Umbilical cord (tissue), 2 donors: ENCODE data around the gene PBX3. TPM values are rescaled to one million over a fixed set of nuclear protein-coding genes. Genes with fewer than 3 reads are reported as not detected.

Source experiments
- DNase-seq: peaks from one replicate; pipeline ENCODE4 v3.0.0-alpha.2; 2015; ENCODE audit warnings: low spot score
- total RNA-seq: library from RNA; depleted of rRNA; stranded (reverse); fragments of >200 nt; gene quantifications from one replicate; pipeline ENCODE4 v1.2.3, GENCODE V29; 2014; ENCODE audit warnings: low replicate concordance; ENCODE audit not compliant: insufficient read depth

The PBX3 gene
- total RNA-seq, 1 donor from 2014 or later = 64.0 TPM

GRCh38 chr9:125863923-125864322 is 116.8 kb downstream of the PBX3 start:
- no peak for DNase-seq

DNA sequence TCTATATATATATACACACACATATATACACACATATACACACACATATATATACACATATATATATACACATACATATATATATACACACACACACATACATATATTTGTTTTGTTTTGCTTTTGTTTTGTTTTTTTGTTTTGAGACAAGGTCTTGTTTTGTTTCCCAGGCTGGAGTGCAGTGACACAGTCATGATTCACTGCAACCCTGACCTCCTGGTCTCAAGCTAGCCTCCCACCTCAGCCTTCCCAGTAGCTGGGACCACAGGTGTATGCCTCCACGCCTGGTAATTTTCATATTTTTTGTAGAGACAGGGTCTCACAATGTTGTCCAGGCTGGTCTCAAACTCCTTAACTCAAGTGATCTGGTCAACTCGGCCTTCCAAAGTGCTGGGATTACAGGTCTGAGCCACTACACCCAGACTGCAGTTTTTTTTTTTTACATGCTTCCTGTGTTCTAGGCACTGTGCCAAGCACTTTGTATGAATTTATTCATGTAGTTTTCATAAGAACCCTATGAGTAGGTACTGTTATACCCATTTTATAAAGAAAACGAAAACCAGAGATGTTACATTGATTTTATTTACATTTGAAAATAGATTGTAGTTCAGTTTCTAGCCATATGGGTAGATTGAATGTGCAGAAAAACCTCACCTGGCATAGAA is 120.7 kb downstream of the PBX3 start:
- peak; percentile 12 for DNase-seq

DNA sequence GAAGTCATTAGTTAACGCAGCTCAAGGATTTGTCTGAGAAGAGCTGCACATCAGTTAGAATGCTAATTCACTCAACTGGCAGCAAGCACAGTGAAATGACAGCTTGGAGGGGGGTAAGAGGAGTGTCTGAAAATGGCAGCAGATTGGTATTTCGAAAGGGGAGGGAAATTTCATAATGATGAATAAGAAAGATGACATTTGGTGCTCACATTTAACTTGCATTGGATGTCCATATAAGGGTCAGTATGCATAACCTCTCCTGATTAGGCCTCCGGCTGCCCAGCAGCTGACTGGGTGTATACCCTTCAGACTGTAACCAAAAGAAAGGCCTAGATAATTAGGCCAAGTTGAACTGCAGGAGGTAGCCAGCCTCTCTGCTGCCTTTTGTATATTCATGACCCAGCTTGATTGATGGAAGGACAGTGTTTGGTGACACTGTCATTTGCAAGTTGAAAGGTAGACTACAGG is 131.0 kb downstream of the PBX3 start:
- no peak for DNase-seq

DNA sequence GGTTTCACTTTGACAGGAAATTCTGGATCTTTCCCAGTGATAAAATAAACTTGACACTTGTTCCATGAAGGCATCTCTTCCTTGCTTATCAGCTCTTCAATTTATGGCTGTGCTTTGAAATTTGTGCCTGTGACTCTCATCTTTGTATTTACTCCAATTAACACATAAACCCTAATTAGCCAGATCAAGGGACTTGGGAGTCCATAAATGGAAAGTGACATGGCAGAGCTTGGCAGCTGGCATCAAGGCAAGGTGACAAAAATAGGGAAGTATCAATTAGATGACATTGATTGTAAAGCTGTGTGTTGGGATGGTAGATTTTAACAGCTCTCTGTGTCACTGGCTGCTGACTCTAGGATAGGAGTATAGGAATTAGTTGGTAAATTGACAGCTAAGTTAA is 133.9 kb downstream of the PBX3 start:
- no peak for DNase-seq

DNA sequence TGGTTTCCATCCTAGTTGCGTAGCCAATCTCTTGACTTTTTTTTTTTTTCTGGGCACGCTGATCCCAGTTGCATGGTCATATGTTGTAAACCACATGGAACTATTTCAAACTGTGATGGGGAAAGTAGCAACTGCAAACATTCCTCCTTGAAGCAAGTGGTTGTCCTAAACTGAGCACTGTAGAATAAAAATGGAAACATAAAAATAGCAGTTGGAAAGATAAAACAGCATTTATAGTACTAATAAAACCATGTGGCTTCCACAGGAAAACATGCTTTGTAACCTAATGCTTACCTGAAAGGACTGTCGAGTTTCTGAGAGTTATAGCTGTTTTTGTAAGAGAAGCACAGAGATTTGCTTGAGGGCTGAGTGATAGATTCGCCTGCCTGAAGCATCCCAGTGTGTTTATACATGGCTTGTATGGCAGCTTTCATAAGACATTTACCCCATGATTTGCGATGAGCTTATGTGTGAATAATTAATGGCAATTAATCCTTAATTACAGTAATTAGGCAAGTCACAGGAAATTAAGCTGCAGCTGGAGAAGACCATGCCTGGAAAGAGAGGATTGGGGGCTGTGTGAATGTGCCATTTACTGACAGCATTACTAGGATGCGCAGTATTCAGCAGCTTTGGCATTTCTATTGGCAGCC is 136.5 kb downstream of the PBX3 start:
- no peak for DNase-seq

DNA sequence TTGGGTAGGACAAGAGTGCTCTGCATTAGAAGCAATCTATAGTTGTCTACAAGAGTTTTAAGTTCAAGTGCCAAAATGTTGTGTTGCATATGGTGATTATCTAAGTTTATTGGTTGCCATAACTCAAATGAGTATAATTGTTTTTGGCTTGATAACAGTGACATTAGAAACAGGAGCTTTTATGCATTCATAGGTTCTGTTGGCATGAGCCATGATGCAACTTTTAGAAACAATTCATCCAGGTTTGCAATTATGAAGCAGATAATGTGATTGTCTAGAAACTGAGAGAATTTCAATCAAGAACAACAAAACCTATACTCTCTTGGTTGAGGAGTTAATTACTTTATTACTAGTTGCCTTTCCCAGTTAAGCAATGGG is 137.0 kb downstream of the PBX3 start:
- DNase-seq = no peak

- no peak for DNase-seq
These were observed 138.3 kb downstream of the PBX3 start for GRCh38 chr9:125885405-125886034.

DNA sequence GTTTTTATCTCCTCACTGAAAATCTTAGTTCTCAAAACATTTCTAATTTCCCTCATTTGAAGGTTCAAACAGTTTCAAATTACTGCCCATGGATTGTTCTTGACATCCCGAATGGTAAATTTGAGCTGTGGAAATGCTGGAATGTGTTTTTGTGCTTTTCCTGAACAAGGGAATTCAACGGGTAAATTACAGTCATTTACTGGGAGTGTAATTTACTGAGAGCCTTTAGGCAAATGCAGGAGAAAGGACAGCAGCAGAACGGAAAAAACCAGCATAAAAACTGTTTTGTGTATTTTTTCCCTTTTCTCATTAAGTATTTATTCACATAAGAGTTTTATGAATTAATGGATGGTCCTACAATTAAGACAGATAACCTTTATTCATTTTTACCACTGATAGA is 139.2 kb downstream of the PBX3 start:
- no peak for DNase-seq

GRCh38 chr9:125887172-125887571 is 140.0 kb downstream of the PBX3 start:
- no peak for DNase-seq

DNA sequence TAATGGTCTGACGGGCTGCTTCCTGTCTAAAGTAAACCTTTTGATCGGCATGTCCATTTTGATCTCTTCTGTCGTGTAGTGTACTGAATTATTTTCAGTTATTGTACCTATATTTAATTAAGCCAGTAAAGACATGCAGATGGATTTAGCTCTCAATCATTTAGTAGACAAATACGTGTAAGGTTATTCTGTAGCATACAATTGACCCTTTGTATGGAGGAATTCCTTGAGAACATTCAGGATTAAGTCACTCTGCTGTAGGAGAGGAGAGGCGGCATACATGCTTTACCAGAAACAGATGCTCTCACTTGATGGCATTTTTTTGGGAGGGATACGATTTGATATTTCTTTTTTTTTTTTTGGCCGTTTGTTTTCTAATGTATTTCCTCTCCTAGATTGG is 141.0 kb downstream of the PBX3 start:
- no peak for DNase-seq

- DNase-seq = peak; percentile 21
These were observed 141.9 kb downstream of the PBX3 start for GRCh38 chr9:125889112-125889475.

DNA sequence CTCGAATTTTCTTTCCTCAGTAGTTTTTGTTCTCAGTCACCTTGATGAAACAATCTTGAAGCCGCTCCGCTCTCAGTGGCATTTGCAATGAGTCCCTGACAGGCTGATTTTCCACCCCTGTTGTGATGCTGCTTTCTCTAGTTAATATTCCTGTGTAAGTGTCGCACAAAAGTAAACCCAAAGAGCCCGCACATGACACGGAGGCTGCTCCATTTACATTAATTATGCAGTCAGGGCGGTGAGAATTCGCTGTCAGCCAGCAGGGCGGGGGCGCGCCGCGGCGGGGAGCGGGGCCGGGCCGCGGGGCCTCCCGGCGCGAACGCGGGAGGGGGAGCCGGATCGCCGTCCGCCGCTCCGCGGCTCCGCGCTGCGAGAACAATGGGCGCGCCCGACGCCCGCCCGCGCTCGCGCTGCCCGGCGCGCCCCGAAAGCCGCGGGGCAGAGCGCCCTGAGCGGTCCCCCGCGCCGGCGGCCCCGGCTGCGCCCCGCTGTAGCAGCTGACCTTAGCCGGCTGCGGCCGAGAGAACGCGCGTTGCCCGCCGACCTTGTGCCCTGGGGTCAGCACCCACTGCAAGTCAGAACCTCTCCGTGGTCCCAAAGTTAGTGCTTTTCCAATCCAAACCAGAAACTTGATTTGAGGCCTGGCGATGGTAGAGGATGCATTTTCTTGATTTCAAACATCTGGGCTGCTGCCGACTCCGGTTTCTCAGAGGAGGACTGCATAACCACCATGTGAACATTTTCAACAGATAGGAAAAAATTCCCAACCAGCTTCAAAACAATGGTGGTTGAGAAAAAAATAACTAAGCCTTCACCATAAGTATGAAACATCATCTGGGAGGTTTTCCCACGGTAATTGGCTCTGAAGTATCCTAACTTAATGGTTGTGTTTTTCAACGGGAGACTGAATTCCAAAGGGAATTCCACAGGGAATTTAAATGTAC is 142.6 kb downstream of the PBX3 start:
- DNase-seq = peak; percentile 41

- DNase-seq = no peak
These were observed 143.7 kb downstream of the PBX3 start for GRCh38 chr9:125890826-125891225.

- no peak for DNase-seq
These were observed 146.1 kb downstream of the PBX3 start for GRCh38 chr9:125893277-125893676.

- no peak for DNase-seq
These were observed 147.4 kb downstream of the PBX3 start for GRCh38 chr9:125894566-125894965.

GRCh38 chr9:125896404-125896803 is 149.2 kb downstream of the PBX3 start:
- DNase-seq = no peak

- DNase-seq = no peak
These were observed 149.8 kb downstream of the PBX3 start for GRCh38 chr9:125896964-125897363.

DNA sequence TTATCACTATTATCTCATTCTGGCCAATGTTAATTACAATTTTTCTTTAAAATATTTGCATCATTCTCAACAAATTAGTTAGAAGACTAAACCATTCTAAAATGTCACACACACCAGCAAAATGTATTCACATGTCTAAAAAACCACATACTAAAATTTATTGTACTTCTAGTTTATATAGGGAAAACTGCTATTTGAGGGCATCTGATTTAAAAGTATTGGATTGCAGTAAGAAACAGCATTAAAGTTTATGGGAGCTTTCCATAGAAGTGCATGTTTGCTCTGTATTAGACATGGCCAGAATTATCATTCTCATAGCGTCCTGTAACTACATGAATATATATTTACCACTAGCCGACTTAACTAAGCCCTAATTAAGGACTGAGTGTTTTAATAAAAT is 150.3 kb downstream of the PBX3 start:
- no peak for DNase-seq

- DNase-seq = no peak
These were observed 155.0 kb downstream of the PBX3 start for GRCh38 chr9:125902214-125902613.

- DNase-seq = no peak
These were observed 155.8 kb downstream of the PBX3 start for GRCh38 chr9:125902831-125903512.

DNA sequence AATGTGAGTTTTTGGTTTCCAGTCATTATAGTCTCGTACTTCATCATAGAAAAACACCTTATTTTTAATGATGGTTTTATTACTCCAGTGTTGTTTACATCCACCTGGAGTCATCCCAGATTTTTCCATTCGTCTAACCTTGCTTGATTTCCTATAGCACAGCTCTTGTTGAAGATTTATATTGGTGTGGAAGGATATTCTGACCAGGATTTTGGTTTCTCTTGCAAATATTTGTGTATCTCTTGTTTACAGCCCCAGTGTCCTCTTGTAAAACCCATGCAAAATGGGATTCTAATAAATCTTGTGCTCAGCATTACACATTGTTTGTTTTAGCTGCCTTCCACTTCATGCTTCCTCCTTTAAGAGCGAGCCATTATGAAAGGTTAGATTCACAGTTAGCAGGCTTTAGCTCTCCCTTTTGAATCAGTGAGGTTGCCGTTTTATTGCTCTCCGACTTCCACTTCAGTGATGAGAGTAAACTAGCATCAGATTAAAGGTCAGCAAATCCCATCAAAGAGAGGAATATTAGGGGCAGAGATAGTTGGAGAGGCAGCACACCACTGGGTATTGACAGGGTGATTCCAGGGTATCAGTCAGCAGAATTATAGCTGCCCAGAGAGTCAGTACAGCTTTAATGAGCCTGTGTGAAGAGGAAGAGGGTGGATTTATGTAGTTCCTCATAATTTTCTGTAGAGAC is 157.1 kb downstream of the PBX3 start:
- DNase-seq = peak; percentile 54
